Nephron (organoid): Measurements from ENCODE around the gene TCF12.

Experiments used
- H3K27ac Mint-ChIP-seq, 3 experiments: 2 replicates each; pipeline ENCODE4 v1.8.0; 2020; ENCODE audit warnings: mixed read lengths in 3 of 3, mild to moderate bottlenecking in 2 of 3, moderate library complexity in 1 of 3
- H3K27me3 Mint-ChIP-seq: 2 replicates; pipeline ENCODE4 v1.8.0; 2021; ENCODE audit warnings: low read depth, mild to moderate bottlenecking, moderate library complexity, mixed read lengths
- H3K36me3 Mint-ChIP-seq: 2 replicates; pipeline ENCODE4 v1.8.0; 2020; ENCODE audit warnings: low read depth, mixed read lengths
- H3K4me1 Mint-ChIP-seq: 2 replicates; pipeline ENCODE4 v1.8.0; 2020; ENCODE audit warnings: mixed read lengths
- H3K4me3 Mint-ChIP-seq, 3 experiments: 2 replicates each; pipeline ENCODE4 v1.8.0; 2020; ENCODE audit warnings: mild to moderate bottlenecking in 3 of 3, mixed read lengths in 3 of 3, moderate library complexity in 2 of 3
- H3K9me3 Mint-ChIP-seq: 2 replicates; pipeline ENCODE4 v1.8.0; 2020; ENCODE audit warnings: mixed read lengths
- CTCF ChIP-seq, 3 experiments: fragments of 200-600 bp; sonication (generic); IDR thresholded peaks; one replicate each; pipeline ENCODE4 v1.5.0; 2021; ENCODE audit warnings: antibody characterized with exemption in 3 of 3; ENCODE audit not compliant: unreplicated experiment in 3 of 3

Gene TCF12

GRCh38 chr15:57223345-57223744 lies 304.9 kb downstream of the TCF12 start:
- Mint-ChIP-seq H3K27ac (peak overlapping the region; percentile 38 to 68 (median 40)), H3K4me3 (peak overlapping the region; percentile 41 to 82 (median 55)), H3K4me1 (peaks cover 55% of the 10 kb centered on the region), H3K27me3 (no peaks in the 10 kb centered on the region), H3K9me3 (no peaks in the 10 kb centered on the region), H3K36me3 (no peaks in the 10 kb centered on the region)
- no peak for TF ChIP-seq CTCF (IDR thresholded peaks at IDR 0.05; ENCODE audit: unreplicated experiment in 3 of 3)

- H3K4me3 Mint-ChIP-seq = peak overlapping the region; percentile 8 to 48 (median 32)
- peaks cover 59% of the 10 kb centered on the region for H3K4me1 Mint-ChIP-seq
- no peaks in the 10 kb centered on the region for H3K9me3 Mint-ChIP-seq
- H3K27me3 Mint-ChIP-seq = no peaks in the 10 kb centered on the region
- TF ChIP-seq CTCF (IDR thresholded peaks at IDR 0.05; ENCODE audit: unreplicated experiment in 3 of 3) = no peak
- H3K36me3 Mint-ChIP-seq = no peaks in the 10 kb centered on the region
- peak overlapping the region; percentile 21 to 37 (median 27) for H3K27ac Mint-ChIP-seq
These were observed 305.4 kb downstream of the TCF12 start for GRCh38 chr15:57223887-57224286.

DNA sequence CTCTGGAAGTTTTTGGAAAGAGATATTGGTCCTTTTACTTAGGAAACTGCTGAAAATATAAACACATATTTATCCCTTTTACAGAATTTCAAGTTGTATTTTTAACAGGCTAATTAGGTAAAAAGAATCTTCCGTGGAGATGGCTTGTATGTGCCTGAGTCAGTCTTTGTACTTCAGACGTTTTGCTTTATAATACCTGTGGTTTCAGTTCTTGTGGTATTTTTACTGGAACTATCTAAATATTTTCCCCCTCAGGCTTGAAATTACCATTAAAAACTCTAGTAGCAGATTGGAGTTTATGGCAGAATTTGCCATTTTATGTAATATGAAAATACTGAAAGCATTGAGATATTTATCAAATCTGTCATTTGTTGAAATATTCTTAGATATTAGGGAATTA lies 306.2 kb downstream of the TCF12 start:
- no peaks in the 10 kb centered on the region for H3K36me3 Mint-ChIP-seq
- H3K9me3 Mint-ChIP-seq = no peaks in the 10 kb centered on the region
- TF ChIP-seq CTCF (IDR thresholded peaks at IDR 0.05; ENCODE audit: unreplicated experiment in 3 of 3) = no peak
- no peaks in the 10 kb centered on the region for H3K27me3 Mint-ChIP-seq
- H3K4me1 Mint-ChIP-seq = peaks cover 59% of the 10 kb centered on the region
- H3K4me3 Mint-ChIP-seq = peak overlapping the region in 1 of 3 experiments; percentile 48
- H3K27ac Mint-ChIP-seq = peak overlapping the region in 1 of 3 experiments; percentile 21

DNA sequence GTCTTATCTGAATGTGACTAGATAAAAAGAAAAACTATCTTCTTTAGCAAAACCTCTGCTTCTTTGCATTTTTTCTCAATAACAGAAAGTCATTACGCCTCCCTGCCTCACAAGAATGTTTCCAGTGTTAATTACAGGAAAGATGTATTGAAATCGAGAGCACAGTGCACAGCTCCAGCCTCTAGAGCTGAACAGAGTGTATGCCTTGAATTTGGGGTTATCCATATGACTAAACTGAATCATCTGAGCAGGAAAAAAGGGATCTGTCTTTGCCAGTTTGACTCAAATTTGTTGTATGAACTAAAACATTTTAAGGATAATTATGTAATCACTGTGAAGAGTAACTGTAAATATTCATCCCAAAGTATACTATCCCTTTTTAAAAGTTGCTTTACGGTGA lies 308.7 kb downstream of the TCF12 start:
- Mint-ChIP-seq H3K4me3 (peak overlapping the region in 2 of 3 experiments; percentile 27 to 79), H3K27me3 (no peaks in the 10 kb centered on the region), H3K4me1 (peaks cover 59% of the 10 kb centered on the region), H3K36me3 (peaks cover 6% of the 10 kb centered on the region), H3K9me3 (no peaks in the 10 kb centered on the region), H3K27ac (peak overlapping the region; percentile 52 to 77 (median 74))
- TF ChIP-seq CTCF (IDR thresholded peaks at IDR 0.05; ENCODE audit: unreplicated experiment in 3 of 3) = no peak

DNA sequence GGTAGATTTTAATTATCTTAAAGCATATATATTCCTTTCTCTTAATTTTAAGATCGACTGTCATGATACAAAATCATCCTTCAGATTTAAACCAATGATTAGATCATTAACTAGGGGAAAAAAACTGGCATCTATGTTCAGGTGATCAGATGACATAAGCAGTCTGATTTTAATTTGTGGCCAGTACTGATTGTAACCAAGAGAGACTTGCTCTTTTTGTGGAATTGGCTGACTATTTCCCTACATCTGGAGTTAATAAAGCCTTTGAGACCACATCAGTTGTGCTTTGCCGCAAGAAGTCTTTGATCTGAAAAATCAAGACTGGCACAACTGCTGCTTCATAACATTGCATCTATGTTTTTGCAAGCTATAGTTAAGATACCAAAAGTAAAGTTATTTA lies 309.5 kb downstream of the TCF12 start:
- H3K4me3 Mint-ChIP-seq = peak overlapping the region in 2 of 3 experiments; percentile 10 to 63
- TF ChIP-seq CTCF (IDR thresholded peaks at IDR 0.05; ENCODE audit: unreplicated experiment in 3 of 3) = no peak
- no peaks in the 10 kb centered on the region for H3K9me3 Mint-ChIP-seq
- peaks cover 58% of the 10 kb centered on the region for H3K4me1 Mint-ChIP-seq
- H3K36me3 Mint-ChIP-seq = peaks cover 11% of the 10 kb centered on the region
- H3K27ac Mint-ChIP-seq = peak overlapping the region; percentile 48 to 80 (median 77)
- no peaks in the 10 kb centered on the region for H3K27me3 Mint-ChIP-seq

DNA sequence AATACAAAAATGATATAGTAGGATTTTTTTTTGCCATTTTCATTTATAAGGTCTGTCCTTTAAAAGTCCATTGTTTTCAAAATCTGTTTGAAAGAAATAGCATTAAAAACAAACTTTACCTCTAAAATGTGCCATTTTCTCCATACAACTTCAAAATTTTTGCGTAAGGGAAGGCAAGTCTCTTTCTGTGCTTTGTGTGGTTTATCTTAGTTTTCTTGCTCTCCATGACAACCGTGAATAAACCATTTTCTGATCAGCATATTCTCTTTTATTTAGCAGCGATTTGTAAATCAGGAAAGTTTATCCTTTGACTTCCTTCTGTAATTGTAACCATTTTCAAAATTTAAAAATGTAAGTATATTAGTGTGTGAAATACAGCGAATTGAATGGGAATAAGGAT lies 310.0 kb downstream of the TCF12 start:
- Mint-ChIP-seq H3K27me3 (no peaks in the 10 kb centered on the region), H3K9me3 (no peaks in the 10 kb centered on the region), H3K4me3 (peak overlapping the region in 1 of 3 experiments; percentile 63), H3K36me3 (peaks cover 14% of the 10 kb centered on the region), H3K27ac (peak overlapping the region; percentile 48 to 80 (median 77)), H3K4me1 (peaks cover 54% of the 10 kb centered on the region)
- TF ChIP-seq CTCF (IDR thresholded peaks at IDR 0.05; ENCODE audit: unreplicated experiment in 3 of 3) = no peak
